Brain pericyte (primary cell): Measurements from ENCODE around the gene SECISBP2L.
"Not testable (repeated sequence)": the region's sequence is repeated elsewhere in the genome, so short reads cannot be mapped to it uniquely, and the experiment has no call there.

Experiments
- DNase-seq: peaks from one replicate; pipeline ENCODE4 v3.0.0-alpha.2; 2012; ENCODE audit warnings: low read depth, low spot score

Gene SECISBP2L

DNA sequence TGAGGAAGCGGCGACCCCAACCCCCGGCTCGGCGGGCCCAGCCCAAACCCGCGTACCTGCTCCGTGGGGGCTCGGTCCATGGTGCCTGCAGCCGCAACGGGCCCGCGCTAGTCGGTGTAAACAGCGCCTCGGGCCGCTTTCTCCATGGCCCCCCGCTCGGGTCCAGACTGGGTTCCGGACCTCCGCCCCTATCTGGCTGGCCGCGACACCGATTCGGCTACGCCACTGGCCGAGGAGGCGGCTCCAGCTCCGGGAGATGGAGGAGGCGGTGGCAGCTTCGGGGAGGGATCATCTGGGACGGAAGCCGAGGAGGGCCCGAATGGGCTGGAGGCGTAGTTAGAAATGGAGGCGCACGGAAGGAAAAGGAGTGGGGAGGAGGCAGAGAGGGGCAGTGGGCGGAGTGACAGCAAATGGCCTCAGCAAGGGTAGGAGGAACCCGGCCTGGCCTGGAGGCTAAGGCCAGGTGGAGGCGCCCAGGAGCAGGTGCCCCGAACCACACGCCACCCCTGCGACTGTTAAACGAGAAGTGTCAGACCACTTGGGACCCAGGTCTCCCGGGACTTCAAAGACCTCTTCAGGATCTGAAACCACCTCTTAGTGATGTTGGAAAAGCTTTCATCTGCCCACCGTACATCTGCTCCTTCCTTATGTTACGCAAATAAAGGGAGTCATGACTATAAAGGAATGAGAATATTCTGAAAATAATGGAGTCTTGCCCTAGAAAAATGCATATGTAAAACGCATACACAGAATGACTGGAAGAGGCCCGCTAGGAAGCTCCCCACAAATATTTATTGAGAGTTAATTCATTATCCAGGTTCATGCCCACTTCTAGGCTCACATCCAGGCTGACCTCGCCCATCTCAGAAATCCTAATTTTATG, at the start of gene SECISBP2L:
Gene SECISBP2L (minus strand): TSS at position 227 of the 883 bp plus-strand sequence. CDS start 147 bp downstream, at position 80.
- DNase-seq, result peak; percentile 77

DNA sequence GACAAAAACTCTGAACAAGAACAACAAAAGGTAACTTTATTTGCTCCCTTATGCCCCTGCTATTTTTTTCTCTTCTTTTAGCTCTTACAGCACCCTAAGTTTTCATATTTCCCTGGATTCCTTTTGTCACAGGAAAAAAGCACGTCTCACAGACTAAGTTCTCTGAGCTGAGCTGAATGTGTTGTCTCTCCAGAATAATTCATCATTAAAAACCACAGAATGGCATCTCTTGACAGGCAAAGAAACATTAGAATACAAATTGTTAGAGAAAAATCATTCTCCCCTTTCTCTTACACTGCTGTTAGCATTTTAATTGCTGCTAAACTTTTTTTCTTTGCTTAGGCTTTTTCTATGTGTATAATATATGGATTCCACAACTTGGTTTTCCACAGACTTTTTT, 48.7 kb upstream of the SECISBP2L start:
- no peak for DNase-seq

DNA sequence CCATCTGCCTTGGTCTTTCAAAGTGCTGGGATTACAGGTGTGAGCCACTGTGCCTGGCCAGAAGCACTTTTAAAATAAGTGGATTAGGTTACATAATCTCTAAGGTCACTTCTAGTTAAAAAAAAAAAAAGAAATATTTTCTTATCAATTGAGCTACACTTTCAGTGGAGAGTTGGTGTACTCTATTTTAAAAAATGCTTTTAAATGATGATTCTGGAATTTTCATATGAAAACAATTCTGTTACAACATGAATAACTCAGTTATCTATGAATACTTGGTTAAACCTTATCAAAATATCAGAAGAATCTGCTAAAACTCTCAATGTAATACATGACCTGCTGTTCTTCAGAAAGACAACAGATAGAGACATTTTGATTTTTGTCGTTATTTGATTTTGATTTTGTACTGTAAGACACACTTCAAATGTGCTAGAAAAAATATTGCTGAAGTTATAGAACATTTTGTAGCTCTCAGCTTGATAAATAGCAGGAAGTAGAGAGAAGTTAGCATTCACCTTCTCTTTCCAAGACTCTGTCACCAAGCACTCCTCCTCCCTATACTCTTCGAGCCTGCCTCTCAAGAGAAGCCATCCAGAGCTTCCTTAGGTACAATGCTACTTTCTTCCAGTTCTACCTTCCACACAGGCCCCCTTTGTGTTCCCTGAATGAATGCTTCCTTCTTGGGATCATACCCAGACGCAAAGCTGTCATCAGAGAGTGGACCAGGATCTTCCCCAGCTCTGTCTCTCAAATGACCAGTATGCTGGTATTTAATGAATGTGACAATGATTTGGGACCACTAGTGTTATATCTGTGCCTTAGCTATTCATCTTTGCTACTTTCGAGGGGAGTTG, 47.2 kb upstream of the SECISBP2L start:
- DNase-seq, result no peak

DNA sequence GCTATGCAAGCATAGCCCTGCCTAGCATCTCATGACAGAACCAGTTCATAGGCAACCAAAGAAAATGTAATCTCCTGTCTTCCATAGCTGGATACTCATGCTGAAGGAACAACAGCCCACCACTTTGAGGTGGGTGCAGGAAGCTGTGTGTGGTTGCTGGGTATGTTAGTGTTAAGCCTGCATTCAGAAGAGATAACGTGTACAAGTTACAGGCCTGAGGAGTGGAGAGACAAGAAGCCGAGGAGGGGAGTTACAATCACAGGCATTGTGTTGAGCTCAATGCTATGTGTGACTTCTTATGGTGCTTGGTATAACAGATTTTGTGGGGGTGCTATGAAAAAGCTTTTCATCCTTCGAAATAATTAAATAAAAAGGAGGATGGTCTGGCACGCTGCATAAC, 42.8 kb upstream of the SECISBP2L start:
- DNase-seq, result no peak

DNA sequence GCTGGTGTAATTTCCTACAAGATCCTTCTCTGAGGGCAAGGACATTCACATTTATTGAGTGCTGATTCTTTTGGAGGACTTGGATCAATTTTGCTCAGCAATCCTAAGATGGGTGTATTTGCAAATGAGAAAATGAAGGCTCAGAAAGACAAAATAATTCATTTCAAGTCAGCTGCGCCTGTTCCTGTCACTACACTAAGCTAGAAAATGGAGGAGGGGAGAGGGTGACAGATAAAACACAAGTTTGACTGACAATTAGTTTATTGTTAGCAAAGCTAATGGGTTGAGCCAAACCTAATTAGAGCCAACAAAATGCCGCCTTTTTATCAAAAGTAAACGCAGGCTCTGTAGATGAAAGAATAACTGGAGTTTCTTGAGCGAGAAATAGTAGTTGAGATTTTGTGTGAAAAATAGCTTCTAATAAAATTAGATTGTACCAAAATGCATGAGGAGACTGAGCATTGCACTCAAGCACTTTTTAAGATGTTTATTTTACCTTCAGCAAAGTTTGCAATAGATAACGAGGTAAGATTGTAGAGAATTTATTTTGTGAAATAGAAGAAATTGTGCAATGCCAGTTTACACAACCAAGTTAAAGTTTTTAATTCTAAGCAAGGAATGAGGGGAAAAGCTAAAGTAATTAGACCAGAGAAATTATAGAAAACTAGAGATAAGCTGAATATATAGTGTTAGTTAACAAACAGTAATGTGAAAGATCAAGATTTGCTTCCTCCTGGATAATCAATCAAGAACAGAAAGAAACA, 39.6 kb upstream of the SECISBP2L start:
- DNase-seq, result no peak

DNA sequence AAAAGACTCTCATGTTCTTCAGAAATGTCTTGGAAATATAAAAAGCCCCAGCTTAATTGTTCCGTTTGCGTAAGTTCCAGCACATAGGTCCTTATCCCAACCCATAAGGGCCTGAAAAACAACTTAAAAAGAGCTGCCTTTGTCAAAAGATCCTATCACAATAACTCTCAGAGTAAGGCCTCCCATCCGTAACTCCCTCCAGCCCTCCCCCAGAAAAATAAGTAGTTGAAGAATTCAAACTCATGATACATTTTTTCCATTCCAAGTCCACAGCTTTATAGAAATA, 38.0 kb upstream of the SECISBP2L start:
- no peak for DNase-seq

GRCh38 chr15:49083401-49084284, 37.4 kb upstream of the SECISBP2L start:
- DNase-seq, result no peak

- DNase-seq, result peak; percentile 32
Measured at GRCh38 chr15:49082960-49083359, 36.7 kb upstream of the SECISBP2L start.

GRCh38 chr15:49079340-49080039, 33.2 kb upstream of the SECISBP2L start:
- no peak for DNase-seq

DNA sequence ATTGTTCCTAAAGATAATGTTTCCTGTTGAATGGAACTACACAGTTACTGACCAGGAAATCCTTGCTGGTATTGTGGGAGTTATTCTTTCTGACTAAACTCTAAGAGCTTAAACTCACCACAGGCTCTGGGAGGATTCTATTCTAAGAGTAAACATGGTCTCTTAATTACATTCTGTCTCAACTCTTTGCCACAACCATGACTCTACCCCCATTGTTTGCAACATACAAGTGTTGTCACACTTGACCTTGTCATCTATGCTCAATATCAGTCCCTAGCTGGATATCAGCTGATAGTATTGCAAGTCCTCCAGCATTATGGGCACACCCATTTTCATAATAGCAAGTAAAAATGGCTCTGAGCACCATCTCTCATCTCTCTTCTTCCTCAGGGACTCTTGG, 29.6 kb upstream of the SECISBP2L start:
- no peak for DNase-seq

DNA sequence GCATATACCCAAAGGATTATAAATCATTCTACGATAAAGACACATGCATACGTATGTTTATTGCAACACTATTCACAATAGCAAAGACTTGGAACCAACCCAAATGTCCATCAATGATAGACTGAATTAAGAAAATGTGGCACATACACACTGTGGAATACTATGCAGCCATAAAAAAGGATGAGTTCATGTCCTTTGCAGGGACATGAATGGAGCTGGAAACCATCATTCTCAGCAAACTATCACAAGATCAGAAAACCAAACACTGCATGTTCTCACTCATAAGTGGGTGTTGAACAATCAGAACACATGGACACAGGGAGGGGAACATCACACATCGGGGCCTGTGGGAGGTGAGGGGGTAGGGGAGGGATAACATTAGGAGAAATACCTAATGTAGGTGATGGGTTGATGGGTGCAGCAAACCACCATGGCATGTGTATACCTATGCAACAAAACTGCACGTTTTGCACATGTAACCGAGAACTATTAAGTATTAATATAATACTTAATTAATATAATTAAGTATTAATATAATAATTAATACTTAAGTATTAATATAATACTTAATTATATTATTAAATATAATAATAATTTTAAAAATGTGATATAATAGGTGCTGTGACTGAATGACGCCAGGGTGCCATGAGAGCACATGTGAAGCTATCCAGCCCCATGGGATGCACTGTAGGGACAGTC, 28.5 kb upstream of the SECISBP2L start:
- not testable (repeated sequence) for DNase-seq

DNA sequence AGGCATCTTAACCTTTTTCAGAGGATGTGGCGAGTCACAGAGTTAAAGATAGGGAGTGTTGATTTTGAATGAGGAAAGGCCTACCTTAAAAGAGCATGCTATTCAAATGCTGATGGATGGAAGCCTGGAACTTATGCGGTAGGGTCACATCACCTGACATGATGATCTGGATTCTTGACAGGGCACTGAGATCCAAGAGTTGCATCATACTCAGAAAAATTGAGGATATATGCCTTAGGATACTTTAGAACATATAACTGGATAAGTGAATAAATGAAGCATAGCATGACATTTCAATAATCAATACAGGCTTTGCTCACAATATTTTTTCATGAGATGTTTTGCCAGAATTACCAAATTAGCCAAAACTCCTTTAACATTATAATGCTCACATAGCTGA, 20.1 kb upstream of the SECISBP2L start:
- DNase-seq, result no peak

- no peak for DNase-seq
Measured at GRCh38 chr15:49064884-49065283, 18.6 kb upstream of the SECISBP2L start.

DNA sequence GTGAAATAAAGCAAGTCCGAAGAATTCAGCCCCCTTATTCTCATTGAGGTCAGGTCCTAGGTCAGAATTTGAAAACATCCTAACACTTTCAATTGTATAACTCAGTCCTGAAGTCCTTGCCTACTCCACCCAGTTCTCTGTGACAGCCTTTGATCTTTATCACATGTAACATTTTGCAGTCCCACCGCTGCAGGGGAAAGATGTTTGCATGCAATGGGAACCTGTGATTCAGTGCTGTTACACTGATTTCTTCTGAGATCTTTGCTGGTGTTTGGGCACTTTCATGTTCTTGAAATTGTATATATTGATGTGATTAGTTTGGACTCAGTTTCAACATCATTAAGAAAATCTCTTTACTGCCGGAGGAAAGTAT, 18.0 kb upstream of the SECISBP2L start:
- no peak for DNase-seq

- no peak for DNase-seq
Measured at GRCh38 chr15:49063402-49064280, 17.4 kb upstream of the SECISBP2L start.

DNA sequence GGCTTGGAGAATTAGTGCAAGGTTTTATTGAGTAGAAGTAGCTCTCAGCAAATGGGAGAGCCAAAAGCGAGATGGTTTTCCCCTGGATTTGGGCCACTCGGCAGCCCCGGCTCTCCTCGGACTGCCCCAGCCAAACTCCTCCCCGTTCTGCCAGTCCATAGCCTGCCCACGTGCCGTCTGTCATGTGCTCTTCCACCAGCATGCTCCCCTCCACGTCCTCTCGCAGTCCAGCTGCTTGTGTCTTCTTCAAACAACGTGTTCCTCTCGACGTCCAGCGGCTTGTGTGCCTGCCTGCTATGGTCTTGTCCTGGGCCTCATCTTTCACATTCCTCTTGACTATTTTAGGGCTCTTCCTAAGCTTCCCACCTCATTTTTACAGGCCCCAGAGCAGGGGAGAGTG, 16.7 kb upstream of the SECISBP2L start:
- DNase-seq, result no peak

DNA sequence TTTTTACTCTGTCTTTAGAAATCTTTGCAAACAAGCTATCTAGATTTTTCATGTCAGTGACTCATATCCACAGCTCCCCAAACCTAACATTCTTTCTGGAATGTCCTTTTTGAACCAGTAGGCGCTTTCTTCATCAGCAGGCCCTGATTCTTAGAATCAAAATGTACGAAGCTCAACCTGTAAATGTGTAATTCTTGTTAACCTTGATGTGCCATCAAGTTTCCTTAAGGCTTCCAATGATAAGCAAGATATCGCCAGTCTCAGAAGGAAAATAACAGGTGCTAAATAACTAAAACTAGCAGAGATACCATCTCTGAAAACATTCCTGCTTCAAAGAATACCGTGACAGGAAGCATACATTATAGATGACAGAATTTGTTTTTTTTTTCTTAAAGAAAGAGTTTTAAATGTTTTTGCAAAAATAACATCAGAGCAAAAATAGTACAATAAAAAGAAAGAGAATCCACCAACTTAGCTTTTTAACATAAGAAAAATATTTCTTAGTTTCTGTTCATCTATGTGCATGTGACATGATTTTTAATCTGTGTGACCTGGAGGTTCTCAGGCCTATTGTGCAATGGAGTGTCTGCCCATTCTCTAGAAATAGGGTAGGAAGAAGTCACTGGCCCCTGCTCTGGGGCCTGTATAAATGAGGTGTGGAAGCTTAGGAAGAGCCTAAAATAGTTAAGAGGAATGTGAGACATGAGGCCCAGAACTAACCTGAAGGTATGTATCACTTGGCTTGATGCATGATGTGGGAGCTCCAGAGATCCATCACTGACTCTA, 14.7 kb upstream of the SECISBP2L start:
- no peak for DNase-seq

- DNase-seq, result no peak
Measured at GRCh38 chr15:49059491-49059890, 13.2 kb upstream of the SECISBP2L start.
